ENCODE measurements around the gene TRIM2.

GRCh38 chr4:153198719-153199118 is 5.5 kb upstream of the TRIM2 start:
- no peak for TF ChIP-seq CTCF (IDR thresholded peaks at IDR 0.05)
- no peak for TF ChIP-seq POLR2A (IDR thresholded peaks at IDR 0.05)

Data from uterus (tissue), 2 donors.